HL-60/S4 treated with phorbol 12-myristate 13-acetate at 8.2 ng/mL for 4 days and 3 days (cell line): ENCODE results near the gene GRPEL2.
"Not testable (repeated sequence)": the region's sequence is repeated elsewhere in the genome, so short reads cannot be mapped to it uniquely, and the experiment has no call there.

ENCODE experiments used
- in situ Hi-C: fragments of 300-500 bp; cut with MboI; formaldehyde crosslinking; loops from 2 replicates; pipeline ENCODE4 v1.15.0; 2022; ENCODE audit warnings: low sequenced_read_pairs

The GRPEL2 gene

DNA sequence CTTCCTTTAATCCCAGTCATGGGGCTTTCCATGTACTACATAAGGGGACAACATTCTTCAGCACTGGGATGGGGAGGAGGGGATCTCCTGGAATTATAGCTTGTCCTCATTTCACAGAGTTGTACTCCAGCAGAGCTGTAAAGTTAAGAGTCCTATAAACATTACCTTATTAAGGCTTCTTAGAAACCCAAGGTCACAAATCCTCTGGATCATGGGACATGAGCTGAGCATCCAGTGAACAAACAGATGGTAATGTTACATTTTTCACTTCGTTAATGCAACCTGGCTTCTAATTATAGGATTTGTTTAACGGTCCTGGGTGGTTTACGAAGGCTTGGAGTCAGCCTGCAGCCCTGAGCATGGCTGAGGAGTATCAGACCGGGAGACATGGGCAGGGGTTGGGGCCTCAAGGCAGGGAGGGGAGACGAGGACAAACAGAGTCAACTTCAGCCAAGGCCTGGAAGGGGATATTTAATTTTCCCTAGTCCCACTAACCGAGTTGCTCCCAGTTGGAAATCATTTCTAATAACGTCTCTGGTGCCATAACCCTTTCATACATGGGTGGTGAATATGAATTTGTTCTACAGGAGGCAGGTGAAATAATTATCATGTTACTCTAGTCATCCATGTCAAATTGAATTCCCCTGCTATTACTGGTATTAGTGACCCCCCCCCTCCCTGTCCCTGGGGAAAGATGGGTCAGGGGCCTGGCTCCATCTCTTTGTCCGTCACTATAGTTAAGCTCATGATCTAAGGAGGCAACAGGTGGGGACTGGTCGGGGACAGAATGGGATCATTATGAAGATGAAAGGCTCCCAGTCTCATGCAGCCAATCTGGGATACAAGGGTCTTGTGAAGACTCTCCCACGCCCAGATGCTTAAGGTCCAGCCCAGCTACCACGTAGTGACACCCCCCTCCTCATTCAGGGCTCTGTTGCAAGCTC is 44.5 kb downstream of the GRPEL2 start:
- in situ Hi-C loops, result no loop called here

- in situ Hi-C loops, result not testable (repeated sequence)
These were observed 45.8 kb downstream of the GRPEL2 start for GRCh38 chr5:149391076-149391475.

DNA sequence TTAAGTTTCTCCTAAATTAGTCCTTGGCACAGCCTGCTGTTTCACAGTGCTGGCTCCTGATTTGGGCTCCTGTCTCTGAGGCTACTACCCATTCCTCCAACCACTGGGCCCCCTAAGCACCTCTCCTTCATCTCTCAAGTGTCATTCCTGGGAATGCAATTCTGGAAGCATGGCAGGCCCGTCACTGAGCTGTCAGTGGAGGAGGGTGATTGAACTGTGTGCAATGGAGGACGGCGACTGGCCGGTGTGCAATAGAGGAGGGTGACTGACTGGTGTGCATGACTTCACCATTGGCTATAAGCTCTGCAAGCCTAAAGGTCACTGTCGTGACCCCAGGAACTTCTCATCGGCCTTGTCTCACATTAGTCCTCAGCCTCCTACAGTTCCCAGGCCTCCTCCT is 46.2 kb downstream of the GRPEL2 start:
- in situ Hi-C loops, result no loop called here

DNA sequence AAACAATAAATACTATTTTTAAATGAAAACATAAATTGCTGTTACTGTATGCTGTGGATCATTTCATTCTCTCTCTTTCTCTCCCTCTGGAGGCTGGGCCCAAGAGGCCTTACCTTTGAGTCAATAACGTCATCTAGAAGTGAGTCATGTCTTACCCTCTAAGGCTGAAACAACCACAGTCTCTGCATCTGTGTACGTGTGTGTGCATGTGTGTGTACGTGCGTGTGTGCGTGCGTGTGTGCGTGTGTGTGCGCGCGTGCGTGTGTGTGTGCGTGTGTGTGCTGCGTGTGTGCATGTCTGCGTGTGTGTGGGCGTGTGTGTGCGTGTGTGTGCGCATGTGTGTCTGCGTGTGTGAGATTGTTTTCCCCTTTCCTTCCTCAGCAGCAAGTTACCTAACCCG is 47.4 kb downstream of the GRPEL2 start:
- in situ Hi-C loops, result no loop called here

- in situ Hi-C loops, result not testable (repeated sequence)
These were observed 49.7 kb downstream of the GRPEL2 start for GRCh38 chr5:149394996-149395395.

- in situ Hi-C loops, result no loop called here
These were observed 52.2 kb downstream of the GRPEL2 start for GRCh38 chr5:149397530-149397929.

DNA sequence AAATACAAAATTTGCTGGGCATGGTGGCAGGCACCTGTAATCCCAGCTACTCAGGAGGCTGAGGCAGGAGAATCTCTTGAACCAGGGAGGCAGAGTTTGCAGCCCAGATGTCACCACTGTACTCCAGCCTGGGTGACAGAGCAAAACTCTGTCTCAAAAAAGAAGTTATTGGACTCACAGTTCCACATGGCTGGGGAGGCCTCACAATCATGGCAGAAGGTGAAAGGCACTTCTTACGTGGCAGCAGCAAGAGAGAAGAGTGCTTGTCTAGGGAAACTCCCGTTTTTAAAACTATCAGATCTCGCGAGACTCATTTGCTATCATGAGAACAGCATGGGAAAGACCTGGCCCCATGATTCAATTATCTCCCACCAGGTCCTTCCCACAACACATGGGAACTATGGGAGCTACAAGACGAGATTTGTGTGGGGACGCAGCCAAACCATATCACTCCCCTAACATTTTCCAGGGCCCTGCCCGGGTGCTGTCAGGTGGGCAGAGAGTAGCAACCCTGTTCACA is 53.5 kb downstream of the GRPEL2 start:
- in situ Hi-C loops, result not testable (repeated sequence)

DNA sequence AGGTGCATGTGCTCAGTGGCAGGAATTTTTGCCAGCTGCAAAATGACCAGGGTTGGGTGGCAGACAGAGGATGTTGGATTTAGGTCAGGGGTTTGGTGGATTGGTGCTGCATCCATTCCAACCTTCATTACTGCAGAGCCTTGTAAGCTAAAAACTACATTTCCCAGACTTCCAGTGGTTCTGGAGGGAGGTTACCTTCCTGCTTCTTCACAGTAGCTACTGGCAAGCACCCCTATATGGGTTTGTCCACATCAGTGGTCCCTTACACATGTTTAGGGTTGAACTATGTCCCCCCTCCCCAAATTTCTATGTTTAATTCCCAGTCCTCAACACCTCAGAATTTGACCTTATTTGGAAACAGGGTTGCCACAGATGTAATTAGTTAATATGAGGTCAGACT is 54.5 kb downstream of the GRPEL2 start:
- in situ Hi-C loops, result no loop called here

DNA sequence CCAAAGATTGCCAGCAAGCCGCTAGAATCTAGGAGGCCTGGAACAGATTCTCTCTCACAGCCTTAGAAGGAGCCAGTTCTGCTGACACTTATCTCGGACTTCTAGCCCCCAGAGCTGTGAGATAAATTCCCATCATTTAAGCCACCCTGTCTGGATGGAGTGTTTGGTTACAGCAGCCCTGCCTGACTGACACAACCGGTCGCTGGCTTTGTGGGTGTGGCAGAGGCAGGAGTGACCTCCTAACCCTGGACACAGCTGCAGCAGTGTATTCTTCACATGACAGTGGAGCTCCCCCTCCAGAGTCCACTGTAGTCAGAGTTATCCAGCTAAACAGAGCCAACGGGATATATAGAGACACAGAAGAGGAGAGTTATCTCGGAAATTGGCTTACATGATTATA is 55.0 kb downstream of the GRPEL2 start:
- in situ Hi-C loops, result no loop called here

- in situ Hi-C loops, result no loop called here
These were observed 55.8 kb downstream of the GRPEL2 start for GRCh38 chr5:149401051-149401450.

DNA sequence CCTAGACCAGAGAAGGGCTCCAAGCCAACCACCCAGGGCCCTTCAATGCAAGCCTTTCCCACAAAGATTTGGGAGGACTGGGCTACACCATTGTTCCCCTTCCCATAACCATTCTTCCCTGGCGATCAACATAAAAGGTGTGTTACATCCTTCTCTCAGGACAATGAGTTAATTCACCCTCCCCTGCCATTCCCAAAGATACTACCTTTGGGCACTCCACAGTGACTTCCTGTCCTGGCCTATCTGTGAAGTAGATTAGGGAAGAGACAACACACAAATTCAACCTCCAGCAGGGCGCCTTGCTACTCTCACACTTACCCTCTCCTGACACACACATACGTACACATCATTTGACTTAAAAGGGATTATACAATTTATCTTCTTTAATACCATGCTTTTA is 57.0 kb downstream of the GRPEL2 start:
- in situ Hi-C loops, result no loop called here
